Heart left ventricle (tissue), 13 donors: Measurements from ENCODE around the gene PLET1.

ENCODE experiments used
- CTCF ChIP-seq, 12 donors: fragments of 200-600 bp; sonication (generic) in 4 of 12; IDR thresholded peaks; one replicate each; pipeline versions ENCODE4 v1.5.0 to v1.8.0; 2018 to 2022; ENCODE audit warnings: antibody characterized with exemption in 12 of 12, mild to moderate bottlenecking in 5 of 12
- POLR2A ChIP-seq, 2 donors: fragments of 450-650 bp; IDR thresholded peaks; one replicate each; pipeline ENCODE4 v1.6.1; 2017; ENCODE audit warnings: antibody characterized with exemption in 2 of 2, mild to moderate bottlenecking in 2 of 2, moderate library complexity in 2 of 2
- donor health status: ischemic (EF 13 %, LVEDD 7.1; RV severe dilation, severe dysfunction).
- donor health status: DM: no; HTN: yes; CAD: no.
- donor health status: DM: no; HTN: no; CAD: no.
- donor health status: ischemic (EF 25% LVEDD 6.9; RV normal size, moderate dysfunction).
- donor health status: ischemic (EF 25% LVEDD 5.7; RV mildly dilated, moderate dysfunction).
- donor health status: ischemic (EF 35%, LVEDD 5.7; RV mildly dilated, moderate dysfunction).
- donor health status: nonischemic (EF 11% LVEDD 7.7; RV severe dilation, severe dysfunction).
- donor health status: DM: yes; HTN: yes; CAD: no.
- donor health status: PGD.
- donor health status: ischemic (EF 29% LVEDD 5.4; RV normal size, mild dysfunction).
- donor health status: nonischemic (EF 23%, LVEDD 6.1; RV moderate dilation, normal function).

GRCh38 chr11:112253605-112254242 lies 6.9 kb downstream of the PLET1 start:
- TF ChIP-seq CTCF (IDR thresholded peaks at IDR 0.05) (no peak), POLR2A (IDR thresholded peaks at IDR 0.05) (no peak)
